ENCODE data around the gene PIK3CB.

GRCh38 chr3:138863776-138864113, 29.0 kb upstream of the PIK3CB start:
- TF ChIP-seq, protein P1, sequence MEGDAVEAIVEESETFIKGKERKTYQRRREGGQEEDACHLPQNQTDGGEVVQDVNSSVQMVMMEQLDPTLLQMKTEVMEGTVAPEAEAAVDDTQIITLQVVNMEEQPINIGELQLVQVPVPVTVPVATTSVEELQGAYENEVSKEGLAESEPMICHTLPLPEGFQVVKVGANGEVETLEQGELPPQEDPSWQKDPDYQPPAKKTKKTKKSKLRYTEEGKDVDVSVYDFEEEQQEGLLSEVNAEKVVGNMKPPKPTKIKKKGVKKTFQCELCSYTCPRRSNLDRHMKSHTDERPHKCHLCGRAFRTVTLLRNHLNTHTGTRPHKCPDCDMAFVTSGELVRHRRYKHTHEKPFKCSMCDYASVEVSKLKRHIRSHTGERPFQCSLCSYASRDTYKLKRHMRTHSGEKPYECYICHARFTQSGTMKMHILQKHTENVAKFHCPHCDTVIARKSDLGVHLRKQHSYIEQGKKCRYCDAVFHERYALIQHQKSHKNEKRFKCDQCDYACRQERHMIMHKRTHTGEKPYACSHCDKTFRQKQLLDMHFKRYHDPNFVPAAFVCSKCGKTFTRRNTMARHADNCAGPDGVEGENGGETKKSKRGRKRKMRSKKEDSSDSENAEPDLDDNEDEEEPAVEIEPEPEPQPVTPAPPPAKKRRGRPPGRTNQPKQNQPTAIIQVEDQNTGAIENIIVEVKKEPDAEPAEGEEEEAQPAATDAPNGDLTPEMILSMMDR (IDR thresholded peaks at IDR 0.05; ENCODE audit: poor library complexity, severe bottlenecking), result no peak
- TF ChIP-seq RAD21 (conservative IDR thresholded peaks at IDR 0.05) (no peak), TAF1 (IDR thresholded peaks at IDR 0.05; ENCODE audit: low read depth) (no peak), POLR2AphosphoS5 (IDR thresholded peaks at IDR 0.05) (no peak), MXI1 (conservative IDR thresholded peaks at IDR 0.05; ENCODE audit: poor library complexity, severe bottlenecking) (no peak), EP300 (conservative IDR thresholded peaks at IDR 0.05; ENCODE audit: poor library complexity, severe bottlenecking) (no peak), EZH2 (IDR thresholded peaks at IDR 0.05; ENCODE audit: borderline replicate concordance, insufficient read depth, low read length, poor library complexity, severe bottlenecking) (no peak)
- TF ChIP-seq, protein P2, sequence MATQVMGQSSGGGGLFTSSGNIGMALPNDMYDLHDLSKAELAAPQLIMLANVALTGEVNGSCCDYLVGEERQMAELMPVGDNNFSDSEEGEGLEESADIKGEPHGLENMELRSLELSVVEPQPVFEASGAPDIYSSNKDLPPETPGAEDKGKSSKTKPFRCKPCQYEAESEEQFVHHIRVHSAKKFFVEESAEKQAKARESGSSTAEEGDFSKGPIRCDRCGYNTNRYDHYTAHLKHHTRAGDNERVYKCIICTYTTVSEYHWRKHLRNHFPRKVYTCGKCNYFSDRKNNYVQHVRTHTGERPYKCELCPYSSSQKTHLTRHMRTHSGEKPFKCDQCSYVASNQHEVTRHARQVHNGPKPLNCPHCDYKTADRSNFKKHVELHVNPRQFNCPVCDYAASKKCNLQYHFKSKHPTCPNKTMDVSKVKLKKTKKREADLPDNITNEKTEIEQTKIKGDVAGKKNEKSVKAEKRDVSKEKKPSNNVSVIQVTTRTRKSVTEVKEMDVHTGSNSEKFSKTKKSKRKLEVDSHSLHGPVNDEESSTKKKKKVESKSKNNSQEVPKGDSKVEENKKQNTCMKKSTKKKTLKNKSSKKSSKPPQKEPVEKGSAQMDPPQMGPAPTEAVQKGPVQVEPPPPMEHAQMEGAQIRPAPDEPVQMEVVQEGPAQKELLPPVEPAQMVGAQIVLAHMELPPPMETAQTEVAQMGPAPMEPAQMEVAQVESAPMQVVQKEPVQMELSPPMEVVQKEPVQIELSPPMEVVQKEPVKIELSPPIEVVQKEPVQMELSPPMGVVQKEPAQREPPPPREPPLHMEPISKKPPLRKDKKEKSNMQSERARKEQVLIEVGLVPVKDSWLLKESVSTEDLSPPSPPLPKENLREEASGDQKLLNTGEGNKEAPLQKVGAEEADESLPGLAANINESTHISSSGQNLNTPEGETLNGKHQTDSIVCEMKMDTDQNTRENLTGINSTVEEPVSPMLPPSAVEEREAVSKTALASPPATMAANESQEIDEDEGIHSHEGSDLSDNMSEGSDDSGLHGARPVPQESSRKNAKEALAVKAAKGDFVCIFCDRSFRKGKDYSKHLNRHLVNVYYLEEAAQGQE (IDR thresholded peaks at IDR 0.05; ENCODE audit: borderline replicate concordance), result no peak
